SH-SY5Y (cell line): ENCODE measurements around the gene ATE1.

ENCODE experiments used
- GATA2 ChIP-seq: IDR thresholded peaks from 2 replicates; pipeline ENCODE4 v1.6.1; 2011; ENCODE audit warnings: mild to moderate bottlenecking, low read depth, low read length
- GATA3 ChIP-seq: IDR thresholded peaks from 2 replicates; pipeline ENCODE4 v1.6.1; 2011; ENCODE audit warnings: low read depth, mild to moderate bottlenecking, low read length, moderate library complexity

GRCh38 chr10:121831777-121832176 is 96.1 kb downstream of the ATE1 start:
- TF ChIP-seq GATA2: no peak
- no peak for TF ChIP-seq GATA3
